Renal pelvis (tissue), 4 donors: ENCODE measurements around the gene SNRPN. TPM values are rescaled to one million over a fixed set of nuclear protein-coding genes. Genes with fewer than 3 reads are reported as not detected.
"Not testable (repeated sequence)": the region's sequence is repeated elsewhere in the genome, so short reads cannot be mapped to it uniquely, and the experiment has no call there.

ENCODE experiments used
- DNase-seq: peaks from one replicate; pipeline ENCODE4 v3.0.0-alpha.2; 2013
- polyA plus RNA-seq, 3 donors: library from polyadenylated mRNA; unstranded; fragments of 120-200 nt; gene quantifications; one replicate each; pipeline ENCODE4 v1.2.1, GENCODE V29; 2013; ENCODE audit not compliant: insufficient read length in 3 of 3

SNRPN gene
- polyA plus RNA-seq, 3 donors: 193 to 243 (median 232) TPM

- no peak for DNase-seq
Measured at GRCh38 chr15:24957691-24958090, 2.9 kb downstream of the SNRPN start.

GRCh38 chr15:24961967-24962366 is 7.2 kb downstream of the SNRPN start:
- DNase-seq: no peak

GRCh38 chr15:24962880-24963279 is 8.1 kb downstream of the SNRPN start:
- DNase-seq: no peak

GRCh38 chr15:24966364-24967103 is 11.7 kb downstream of the SNRPN start:
- DNase-seq: no peak

GRCh38 chr15:24971052-24971451 is 16.3 kb downstream of the SNRPN start:
- no peak for DNase-seq

- DNase-seq: no peak
Measured at GRCh38 chr15:24971772-24972171, 17.0 kb downstream of the SNRPN start.

GRCh38 chr15:24972707-24973106 is 17.9 kb downstream of the SNRPN start:
- not testable (repeated sequence) for DNase-seq

- DNase-seq: no peak
Measured at GRCh38 chr15:24976932-24977331, 22.1 kb downstream of the SNRPN start.

GRCh38 chr15:24977686-24978085 is 22.9 kb downstream of the SNRPN start:
- DNase-seq: no peak

- DNase-seq: no peak
Measured at GRCh38 chr15:24985224-24985623, 30.4 kb downstream of the SNRPN start.

GRCh38 chr15:24986653-24987052 is 31.9 kb downstream of the SNRPN start:
- DNase-seq: no peak

GRCh38 chr15:25019434-25019833 is 64.6 kb downstream of the SNRPN start:
- no peak for DNase-seq

GRCh38 chr15:25022233-25022632 is 67.4 kb downstream of the SNRPN start:
- no peak for DNase-seq

Other genes with a start within 250 kb of the SNRPN start
- 10 to 100 TPM in 2 of 3 donors, 1 to 10 TPM in 1; 7.9 to 18.6 (median 12.2) TPM for gene SNURF, start within 50 bp of the SNRPN start, polyA plus RNA-seq